Measurements from ENCODE around the gene SH3TC1. TPM values are rescaled to one million over a fixed set of nuclear protein-coding genes. Genes with fewer than 3 reads are reported as not detected.

Gene SH3TC1
- total and polyA plus RNA-seq, 10 of the 15 experiments (the other 5 are each of a cell fraction or from before 2014, with no cell fraction given): 0.19 to 47.0 (median 18.4) TPM

DNA sequence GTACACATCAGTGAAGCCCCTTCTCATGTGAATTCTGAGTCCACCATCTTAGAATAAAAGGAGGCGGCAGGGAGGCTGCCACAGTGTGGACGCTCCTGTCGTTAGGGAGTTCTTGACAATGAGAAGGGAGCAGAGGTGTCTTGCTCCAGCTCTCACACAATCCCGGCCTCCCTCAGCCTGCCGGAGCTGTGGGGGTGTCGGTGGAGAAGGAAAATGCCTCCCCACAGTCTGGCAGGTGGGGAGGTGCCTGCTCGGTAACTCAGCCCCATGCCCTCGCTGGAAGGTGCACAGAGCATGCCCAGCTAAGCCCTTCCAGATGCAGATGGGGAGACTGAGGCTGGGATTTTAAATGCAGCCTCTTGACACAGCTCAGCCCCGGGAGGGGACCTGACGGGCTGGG, 20.0 kb upstream of the SH3TC1 start:
- 36% methylated on average over 10 of the region's 10 CpGs for WGBS (ENCODE audit: insufficient coverage, insufficient replicate concordance, low lambda C conversion rate, missing lambda C conversion rate)
- Histone ChIP-seq H3K9ac (ENCODE audit: control insufficient read depth, insufficient read depth, low read length) (no peak overlapping the region), H3K4me1 (ENCODE audit: control insufficient read depth, insufficient read depth, low read length) (peaks cover 8% of the 10 kb centered on the region), H3K4me2 (ENCODE audit: control insufficient read depth, insufficient read depth) (no peak overlapping the region), H3K79me2 (ENCODE audit: control insufficient read depth, insufficient read depth, low read length) (no peaks in the 10 kb centered on the region), H2AFZ (ENCODE audit: control insufficient read depth, low read depth, low read length) (no peak overlapping the region), H3K36me3 (ENCODE audit: control insufficient read depth in 2 of 2, insufficient read depth in 2 of 2, low read length in 1 of 2) (no peaks in the 10 kb centered on the region), H3K9me3 (replicated peaks; ENCODE audit: control insufficient read depth, insufficient read depth, low read length) (peaks cover 6% of the 10 kb centered on the region; the same call in 2 of the 3 replicates), H3K27ac (ENCODE audit: control insufficient read depth, insufficient read depth) (no peak overlapping the region), H3K27me3 (replicated peaks in 1 of 2; ENCODE audit: control insufficient read depth in 2 of 2, insufficient read depth in 2 of 2, low read length in 1 of 2) (no peaks in the 10 kb centered on the region), H3K4me3 (no peak overlapping the region), H4K20me1 (ENCODE audit: control insufficient read depth, insufficient read depth) (no peaks in the 10 kb centered on the region)
- ChIA-PET RAD21 (ENCODE audit: unreplicated experiment) (interaction anchor here (4.6 kb wide), 1 partner anchor 14 kb away, joined by 76 read pairs; no protein-coding TSS in a partner anchor), CTCF (interaction anchor here (0.6 to 5.0 kb wide), 4 partner anchors 9 to 23 kb away, joined by 3 to 96 read pairs (median 6); no protein-coding TSS in a partner anchor), SMC1A (ENCODE audit: uncharacterized antibody, unreplicated experiment) (interaction anchor here (1.0 kb wide), 1 partner anchor 12 kb away, joined by 5 read pairs; no protein-coding TSS in a partner anchor), POLR2A (no interaction called here)
- FAIRE-seq (no peak), DNase-seq (ENCODE audit: low read depth, low spot score) (no peak), ATAC-seq (no peak)
- in situ Hi-C loops (cut with MboI) (no loop called here), intact Hi-C loops (cut with micrococcal nuclease; ENCODE audit: unreplicated experiment) (loop anchor here (5.0 kb wide), 1 partner anchor 377 kb away; no protein-coding TSS in a partner anchor)
- TF ChIP-seq EZH2 (IDR thresholded peaks at IDR 0.05; ENCODE audit: borderline replicate concordance, control insufficient read depth, low read depth, low read length) (no peak), MYC (IDR thresholded peaks at IDR 0.05; ENCODE audit: insufficient read depth, insufficient read length, insufficient replicate concordance, low read length, severe bottlenecking) (no peak), RAD51 (IDR thresholded peaks at IDR 0.05) (no peak), MTA3 (IDR thresholded peaks at IDR 0.05; ENCODE audit: borderline replicate concordance, low read length) (no peak), DPF2 (IDR thresholded peaks at IDR 0.05) (no peak), HDAC6 (IDR thresholded peaks at IDR 0.05; ENCODE audit: unreplicated experiment) (no peak), ZNF24 (IDR thresholded peaks at IDR 0.05) (no peak)
- no TSS peak for BruUV-seq (replicated peaks)

- no peaks in the 10 kb centered on the region for H4K20me1 ChIP-seq (ENCODE audit: control insufficient read depth, insufficient read depth)
- peaks cover 8% of the 10 kb centered on the region for H3K4me1 ChIP-seq (ENCODE audit: control insufficient read depth, insufficient read depth, low read length)
- no peaks in the 10 kb centered on the region for H3K36me3 ChIP-seq (ENCODE audit: control insufficient read depth in 2 of 2, insufficient read depth in 2 of 2, low read length in 1 of 2)
- H3K79me2 ChIP-seq (ENCODE audit: control insufficient read depth, insufficient read depth, low read length): no peaks in the 10 kb centered on the region
- no TSS peak for BruUV-seq (replicated peaks)
- WGBS (ENCODE audit: insufficient coverage, insufficient replicate concordance, low lambda C conversion rate, missing lambda C conversion rate): 80% methylated on average over 9 of the region's 9 CpGs
- DNase-seq (ENCODE audit: low read depth, low spot score) (no peak), FAIRE-seq (no peak), ATAC-seq (no peak)
- intact Hi-C loops (cut with micrococcal nuclease; ENCODE audit: unreplicated experiment): loop anchor here (5.0 kb wide), 1 partner anchor 377 kb away; no protein-coding TSS in a partner anchor
- no peak overlapping the region for H3K27ac ChIP-seq (ENCODE audit: control insufficient read depth, insufficient read depth)
- H2AFZ ChIP-seq (ENCODE audit: control insufficient read depth, low read depth, low read length): no peak overlapping the region
- H3K4me2 ChIP-seq (ENCODE audit: control insufficient read depth, insufficient read depth): no peak overlapping the region
- ChIA-PET SMC1A (ENCODE audit: uncharacterized antibody, unreplicated experiment) (interaction anchor here (1.0 kb wide), 1 partner anchor 12 kb away, joined by 5 read pairs; no protein-coding TSS in a partner anchor), POLR2A (interaction anchor here (0.5 kb wide), 1 partner anchor 120 kb away, joined by 3 read pairs; no protein-coding TSS in a partner anchor), CTCF (interaction anchor here (0.9 to 1.4 kb wide), 4 partner anchors 10 to 21 kb away, joined by 3 to 7 read pairs (median 4); partner anchors contain the start of genes ABLIM2 and SH3TC1), RAD21 (ENCODE audit: unreplicated experiment) (no interaction called here)
- in situ Hi-C loops (cut with MboI): no loop called here
- peaks cover 6% of the 10 kb centered on the region; the same call in 2 of the 3 replicates for H3K9me3 ChIP-seq (replicated peaks; ENCODE audit: control insufficient read depth, insufficient read depth, low read length)
- no peak overlapping the region for H3K4me3 ChIP-seq
- no peaks in the 10 kb centered on the region for H3K27me3 ChIP-seq (replicated peaks in 1 of 2; ENCODE audit: control insufficient read depth in 2 of 2, insufficient read depth in 2 of 2, low read length in 1 of 2)
- H3K9ac ChIP-seq (ENCODE audit: control insufficient read depth, insufficient read depth, low read length): no peak overlapping the region
- TF ChIP-seq TARDBP (IDR thresholded peaks at IDR 0.05; ENCODE audit: borderline replicate concordance) (no peak), CHD4 (IDR thresholded peaks at IDR 0.05) (no peak), SMC3 (IDR thresholded peaks at IDR 0.05; ENCODE audit: borderline replicate concordance, low read length) (no peak), ETV6 (conservative IDR thresholded peaks at IDR 0.05 in 1 of 2, IDR thresholded peaks at IDR 0.05 in 1 of 2; ENCODE audit: borderline replicate concordance in 1 of 2, low read depth in 1 of 2) (no peak), KDM1A (IDR thresholded peaks at IDR 0.05; ENCODE audit: borderline replicate concordance) (no peak), SPI1 (IDR thresholded peaks at IDR 0.05; ENCODE audit: borderline replicate concordance, insufficient read depth, low read depth, low read length) (no peak), HDGF (IDR thresholded peaks at IDR 0.05) (no peak), SUZ12 (IDR thresholded peaks at IDR 0.05; ENCODE audit: unreplicated experiment) (no peak), NFYA (IDR thresholded peaks at IDR 0.05; ENCODE audit: borderline replicate concordance, low read depth, low read length) (no peak), SUPT20H (IDR thresholded peaks at IDR 0.05; ENCODE audit: borderline replicate concordance, control insufficient read depth, low read depth, low read length) (no peak), POLR2A (IDR thresholded peaks at IDR 0.05; ENCODE audit: low read depth, low read length) (no peak), EZH2 (IDR thresholded peaks at IDR 0.05; ENCODE audit: borderline replicate concordance, control insufficient read depth, low read depth, low read length) (no peak)
These were observed 19.3 kb upstream of the SH3TC1 start for GRCh38 chr4:8179771-8180170.

Measured in GM12878 (cell line).